ENCODE data around the gene HMCN2. TPM values are rescaled to one million over a fixed set of nuclear protein-coding genes. Genes with fewer than 3 reads are reported as not detected.

Gene HMCN2
- total RNA-seq, 4 donors from 2014 or later, result 24.8 to 61.7 (median 36.1) TPM

- Histone ChIP-seq H3K4me1 (no peaks in the 10 kb centered on the region), H3K27me3 (no peaks in the 10 kb centered on the region), H3K9me3 (no peaks in the 10 kb centered on the region), H3K27ac (no peak overlapping the region), H3K36me3 (peaks cover 0 to 68% (median 0%) of the 10 kb centered on the region in 3 donors), H3K4me3 (no peak overlapping the region)
- TF ChIP-seq CTCF (IDR thresholded peaks at IDR 0.05) (no peak), POLR2A (IDR thresholded peaks at IDR 0.05) (no peak)
- no peak for DNase-seq
Measured at GRCh38 chr9:130462685-130463540, 197.4 kb downstream of the HMCN2 start.

GRCh38 chr9:130463763-130464745 lies 198.5 kb downstream of the HMCN2 start:
- TF ChIP-seq CTCF (IDR thresholded peaks at IDR 0.05) (no peak), POLR2A (IDR thresholded peaks at IDR 0.05) (no peak)
- DNase-seq, result no peak
- Histone ChIP-seq H3K4me1 (no peaks in the 10 kb centered on the region), H3K27ac (no peak overlapping the region), H3K4me3 (no peak overlapping the region), H3K27me3 (no peaks in the 10 kb centered on the region), H3K36me3 (peaks cover 0 to 72% (median 0%) of the 10 kb centered on the region in 3 donors), H3K9me3 (no peaks in the 10 kb centered on the region)

- Histone ChIP-seq H3K9me3 (no peaks in the 10 kb centered on the region), H3K4me3 (no peak overlapping the region), H3K36me3 (peaks cover 0 to 73% (median 0%) of the 10 kb centered on the region in 3 donors), H3K27me3 (no peaks in the 10 kb centered on the region), H3K4me1 (no peaks in the 10 kb centered on the region), H3K27ac (no peak overlapping the region)
- no peak for TF ChIP-seq POLR2A (IDR thresholded peaks at IDR 0.05)
- TF ChIP-seq CTCF (IDR thresholded peaks at IDR 0.05), result no peak
- DNase-seq, result no peak
Measured at GRCh38 chr9:130465383-130466096, 200.0 kb downstream of the HMCN2 start.

GRCh38 chr9:130466537-130467217 lies 201.1 kb downstream of the HMCN2 start:
- no peak overlapping the region for H3K27ac ChIP-seq
- H3K4me3 ChIP-seq, result no peak overlapping the region
- H3K9me3 ChIP-seq, result no peaks in the 10 kb centered on the region
- no peak for TF ChIP-seq CTCF (IDR thresholded peaks at IDR 0.05)
- H3K27me3 ChIP-seq, result no peaks in the 10 kb centered on the region
- no peak for DNase-seq
- H3K4me1 ChIP-seq, result no peaks in the 10 kb centered on the region
- peaks cover 0 to 83% (median 0%) of the 10 kb centered on the region in 3 donors for H3K36me3 ChIP-seq

GRCh38 chr9:130467316-130467715 lies 201.8 kb downstream of the HMCN2 start:
- TF ChIP-seq POLR2A (IDR thresholded peaks at IDR 0.05), result no peak
- TF ChIP-seq CTCF (IDR thresholded peaks at IDR 0.05), result no peak
- no peak for DNase-seq
- Histone ChIP-seq H3K9me3 (no peaks in the 10 kb centered on the region), H3K4me1 (no peaks in the 10 kb centered on the region), H3K36me3 (peaks cover 0 to 78% (median 0%) of the 10 kb centered on the region in 3 donors), H3K27me3 (no peaks in the 10 kb centered on the region), H3K27ac (no peak overlapping the region), H3K4me3 (no peak overlapping the region)
